Measurements from ENCODE around the gene UQCRQ.

The UQCRQ gene

DNA sequence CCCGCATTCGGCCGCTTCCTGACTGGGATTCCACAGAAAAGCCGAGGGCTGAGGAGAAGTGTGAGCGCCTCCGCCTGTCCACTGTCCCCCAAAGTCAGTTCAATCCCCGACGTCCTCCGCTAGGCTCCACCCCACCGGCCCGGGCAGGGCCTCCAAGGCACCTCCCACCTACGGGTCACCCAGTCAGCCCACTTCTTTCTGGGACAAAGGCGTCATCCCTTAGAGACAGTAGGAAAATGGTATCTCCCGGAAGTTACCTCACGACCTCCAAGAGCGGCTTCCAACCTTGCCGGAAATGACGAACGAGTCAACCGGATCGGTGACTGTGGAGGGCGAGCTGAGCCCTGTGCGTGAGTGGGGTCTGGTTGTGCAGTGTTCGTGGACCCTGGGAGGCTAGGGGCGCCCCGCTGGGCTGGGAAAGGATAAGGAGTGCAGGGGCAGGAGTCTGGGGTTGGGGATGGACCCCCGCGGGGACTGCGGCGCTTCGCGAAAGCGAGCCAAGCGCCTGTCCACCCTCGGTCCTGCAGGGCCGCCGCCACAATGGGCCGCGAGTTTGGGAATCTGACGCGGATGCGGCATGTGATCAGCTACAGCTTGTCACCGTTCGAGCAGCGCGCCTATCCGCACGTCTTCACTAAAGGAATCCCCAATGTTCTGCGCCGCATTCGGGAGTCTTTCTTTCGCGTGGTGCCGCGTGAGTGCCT, at the start of gene UQCRQ, which contains the start of gene GDF9:
TSS of gene UQCRQ (plus strand) at position 301 of the 704 bp plus-strand sequence. CDS start at position 541, 240 bp downstream.
TSS of gene GDF9 (minus strand) at position 128 of the 704 bp plus-strand sequence. CDS start 1,936 bp downstream, outside the sequence.
- DNase-seq (ENCODE audit: low read depth in 2 of 2): peak; percentile 88

DNA sequence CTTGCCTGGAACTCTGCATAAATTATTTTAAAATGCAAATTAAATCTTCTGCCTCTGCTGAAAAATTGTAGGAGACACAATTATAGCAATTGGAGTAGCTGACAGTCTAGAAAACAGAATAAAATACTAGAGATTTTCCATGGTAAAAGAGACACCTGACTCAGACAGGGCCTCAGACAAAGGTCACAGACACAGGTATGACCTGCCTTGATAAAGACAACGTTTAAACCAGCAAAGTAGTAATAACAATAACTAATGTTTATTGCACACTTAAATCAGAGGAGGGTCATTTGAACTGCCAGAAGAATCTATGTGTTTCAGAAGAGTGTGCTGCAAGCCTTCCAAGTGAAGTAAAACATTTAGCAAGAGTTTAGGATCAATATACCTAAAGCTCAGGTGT, 49.4 kb upstream of the UQCRQ start:
- no peak for DNase-seq (ENCODE audit: low read depth in 2 of 2)

DNA sequence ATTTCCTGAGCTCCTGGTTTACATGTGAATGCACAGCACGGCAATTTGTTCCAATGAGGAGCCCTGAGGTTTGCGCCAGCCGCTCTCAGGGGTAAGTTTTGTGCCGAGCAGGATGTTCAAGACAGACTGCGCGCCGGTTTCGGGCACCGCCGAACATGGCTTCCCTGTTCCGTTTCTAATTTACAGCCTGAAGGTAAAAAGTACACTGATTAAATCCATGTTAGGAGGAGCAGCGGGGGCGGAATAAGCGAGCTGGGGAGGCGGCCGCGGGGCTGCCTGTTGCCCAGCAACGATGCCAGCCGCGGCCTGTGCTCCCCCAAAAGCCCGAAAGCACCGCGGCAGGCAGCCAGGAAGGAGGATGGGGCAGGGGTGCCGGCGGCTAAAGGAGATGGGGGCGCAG, 47.0 kb upstream of the UQCRQ start:
- DNase-seq (ENCODE audit: low read depth in 2 of 2): no peak

DNA sequence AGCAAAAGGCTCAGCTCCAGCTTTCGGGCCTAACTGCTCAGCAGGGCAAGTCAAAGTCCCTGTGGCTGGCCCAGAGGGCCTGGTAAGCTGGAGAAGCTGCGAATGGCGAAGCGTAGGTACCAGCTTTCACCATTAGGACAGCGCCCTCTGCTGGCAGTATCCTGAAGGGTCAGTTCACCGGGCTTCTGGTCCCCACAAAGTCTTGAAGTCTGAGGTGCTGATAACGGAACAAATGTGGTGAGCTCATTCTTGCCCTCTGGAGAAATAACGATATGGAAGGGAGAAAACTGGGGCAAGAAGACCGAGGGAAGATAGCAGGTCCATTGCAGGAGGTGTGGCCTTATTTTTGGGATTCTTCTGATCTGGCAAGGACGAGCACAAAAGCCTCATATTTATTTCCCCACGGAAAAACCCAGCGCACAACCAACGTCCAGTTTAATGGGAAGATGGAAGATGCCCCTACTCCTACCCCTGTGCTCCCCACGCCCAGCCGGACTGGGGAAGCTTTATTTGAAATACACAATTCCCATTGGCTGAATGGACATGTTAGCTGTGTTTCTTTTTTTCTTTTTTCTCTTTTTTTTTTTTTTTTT, 46.2 kb upstream of the UQCRQ start:
- peak; percentile 86 to 87 for DNase-seq (ENCODE audit: low read depth in 2 of 2)

DNA sequence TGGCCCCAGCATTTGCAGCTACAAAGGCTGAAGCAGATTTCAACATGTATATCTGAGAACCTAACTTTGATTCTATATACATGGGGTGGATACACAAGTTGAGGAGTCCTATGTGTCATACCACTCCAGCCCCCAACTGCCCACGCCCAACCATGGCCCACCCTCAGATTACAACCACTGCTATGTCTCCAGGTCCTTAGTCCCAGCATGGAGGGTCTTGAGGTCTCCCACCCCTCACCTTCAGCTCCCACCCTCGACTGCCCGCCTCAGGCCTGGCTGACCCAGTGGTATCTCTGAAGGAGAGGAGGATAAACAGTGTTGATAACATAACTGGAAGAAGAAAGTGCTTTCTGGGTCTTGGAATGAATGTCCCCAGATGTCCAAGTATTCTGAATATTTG, 45.1 kb upstream of the UQCRQ start:
- DNase-seq (ENCODE audit: low read depth in 2 of 2): no peak

DNA sequence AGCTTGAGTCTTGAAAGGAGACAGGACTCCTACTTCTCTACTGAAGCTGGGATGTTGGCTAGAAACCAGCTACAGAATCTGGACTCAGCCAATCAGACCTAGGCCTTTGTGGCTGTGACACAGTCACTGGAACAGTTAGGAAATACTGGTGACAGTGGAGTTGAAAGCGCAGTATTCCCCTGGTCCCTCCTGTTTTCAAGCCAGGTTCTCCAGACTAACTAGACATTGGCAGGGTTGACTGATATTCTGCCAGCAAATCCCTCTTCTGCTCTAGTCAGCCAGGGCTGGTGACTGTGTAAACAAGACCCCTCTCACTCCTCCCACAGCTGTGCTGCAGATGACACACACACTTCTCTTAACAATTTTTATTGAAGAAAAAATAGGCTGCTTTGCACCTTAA, 44.7 kb upstream of the UQCRQ start:
- DNase-seq (ENCODE audit: low read depth in 2 of 2): no peak

DNA sequence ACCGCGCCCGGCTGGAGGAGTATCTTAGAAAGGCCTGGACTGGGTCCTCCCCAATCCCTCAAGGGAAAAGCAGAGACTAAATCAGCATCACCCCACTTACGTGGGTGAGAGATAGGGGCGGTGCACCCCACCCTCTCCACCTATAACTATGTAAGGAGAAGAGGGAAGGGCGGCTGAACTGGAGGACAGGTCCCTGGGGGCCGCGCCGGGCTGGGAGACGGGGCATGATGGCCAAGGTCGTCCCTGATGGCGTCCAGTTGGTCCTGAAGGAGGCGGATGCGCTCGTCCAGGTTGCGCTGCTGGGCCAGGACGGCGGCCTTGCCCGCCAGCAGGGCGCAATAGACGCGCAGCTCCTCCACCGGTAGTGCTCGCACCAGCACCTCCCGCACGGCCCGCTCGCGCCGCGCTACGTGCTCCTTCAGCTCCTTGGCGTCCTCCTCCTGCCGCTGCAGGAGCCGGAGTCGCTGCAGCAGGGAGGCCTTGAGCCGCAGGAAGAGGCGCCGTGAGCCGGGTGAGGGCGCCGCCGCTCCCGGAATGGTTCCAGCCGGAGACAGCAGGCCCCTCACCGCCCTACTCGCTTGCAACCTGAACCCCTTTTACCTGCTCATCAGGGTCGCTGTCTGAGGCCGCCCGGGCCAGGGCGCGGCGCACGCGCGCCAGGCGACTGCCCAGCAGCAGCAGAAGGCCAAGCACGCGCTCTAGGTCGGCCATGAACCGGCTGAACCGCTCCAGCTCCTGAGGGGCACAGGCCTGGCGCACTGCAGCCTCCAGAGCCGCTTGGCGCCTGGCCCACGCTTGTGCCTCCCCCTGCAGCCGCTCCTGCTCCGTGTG, 43.6 kb upstream of the UQCRQ start:
- DNase-seq (ENCODE audit: low read depth in 2 of 2): no peak

DNA sequence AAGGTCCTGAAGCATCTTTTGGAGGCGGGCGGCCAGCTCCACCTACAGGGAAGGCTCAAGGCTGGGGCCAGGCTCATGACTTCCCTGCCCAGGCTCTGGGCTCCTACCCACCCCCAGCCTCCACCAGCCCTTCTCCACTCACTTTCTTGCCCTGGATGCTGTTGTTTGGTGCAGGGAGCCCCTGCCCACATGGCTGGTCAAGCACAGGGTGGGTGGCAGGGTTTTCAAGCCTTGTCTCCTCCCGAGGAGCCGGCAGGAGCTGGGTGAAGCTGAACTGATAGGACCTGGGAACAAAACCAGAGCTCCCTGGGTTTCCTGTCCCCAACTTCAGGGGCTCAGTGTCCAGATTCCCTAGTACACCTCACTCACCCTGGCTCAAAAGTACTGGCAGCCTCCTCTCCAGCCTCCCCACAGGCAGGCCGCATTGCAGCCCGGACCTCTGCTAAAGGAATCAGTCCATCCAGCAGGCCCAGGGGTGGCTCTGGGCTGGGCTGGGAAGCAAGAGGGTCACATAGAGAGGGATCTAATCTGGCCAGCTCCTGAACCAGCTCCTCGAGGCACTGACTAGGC, 42.9 kb upstream of the UQCRQ start:
- DNase-seq (ENCODE audit: low read depth in 2 of 2): no peak

DNA sequence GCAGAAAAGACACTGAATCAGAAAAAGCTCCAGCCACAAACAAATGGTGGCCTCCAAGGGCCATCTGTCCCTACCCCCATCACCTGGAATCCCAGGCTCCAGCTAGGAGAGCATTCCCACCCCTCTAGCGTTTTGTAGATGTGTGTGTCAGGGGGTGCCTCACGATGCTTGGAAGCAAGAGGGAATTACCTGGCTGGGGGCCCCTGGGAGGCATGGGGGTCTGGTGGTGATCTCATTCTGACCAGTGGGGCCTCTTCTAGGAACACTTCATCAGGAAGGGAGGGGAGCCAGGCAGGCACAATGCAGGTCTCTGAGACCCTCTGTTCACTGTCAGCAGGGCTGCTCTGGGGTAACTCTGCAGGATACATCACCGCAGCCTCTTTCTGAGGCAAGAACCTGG, 42.0 kb upstream of the UQCRQ start:
- DNase-seq (ENCODE audit: low read depth in 2 of 2): no peak

DNA sequence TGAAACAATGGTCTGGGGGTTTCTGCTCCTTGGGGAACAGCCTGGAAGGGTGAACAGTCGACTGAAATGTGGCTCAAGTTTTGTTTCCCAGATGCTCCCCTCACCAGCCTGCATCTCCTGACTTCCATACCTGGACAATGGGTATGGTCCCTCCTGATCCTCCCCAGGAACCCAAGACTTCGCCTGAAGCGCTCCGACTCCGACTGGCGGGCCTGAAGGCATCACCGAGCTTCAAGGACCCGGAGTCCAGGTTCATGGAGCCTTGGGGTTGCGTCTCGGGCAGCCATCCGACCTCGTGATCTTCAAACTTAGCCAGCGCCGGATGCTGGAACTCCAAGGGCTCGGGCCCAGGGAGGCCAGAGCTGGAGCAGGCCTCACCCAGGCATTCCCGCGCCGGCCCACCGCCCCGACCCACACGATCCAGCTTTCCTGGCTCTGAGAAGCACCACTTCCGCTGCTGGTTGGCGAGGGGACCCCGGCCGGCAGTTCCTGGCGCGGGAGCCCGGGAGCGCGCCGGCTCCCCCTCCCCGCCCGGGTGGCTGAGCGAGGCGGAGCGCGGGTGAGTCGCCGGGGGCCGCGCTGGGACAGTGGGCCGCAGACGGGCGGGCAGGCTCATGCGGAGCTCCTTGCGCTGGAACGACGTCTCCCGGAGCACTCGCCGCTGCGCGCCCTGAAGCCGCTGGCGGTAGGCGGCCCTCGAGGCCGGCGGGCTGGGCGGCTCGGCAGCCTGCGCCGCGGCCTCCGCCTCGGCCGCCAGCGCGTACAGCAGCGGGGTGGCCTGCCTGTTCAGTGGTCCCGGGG, 41.2 kb upstream of the UQCRQ start:
- no peak for DNase-seq (ENCODE audit: low read depth in 2 of 2)

DNA sequence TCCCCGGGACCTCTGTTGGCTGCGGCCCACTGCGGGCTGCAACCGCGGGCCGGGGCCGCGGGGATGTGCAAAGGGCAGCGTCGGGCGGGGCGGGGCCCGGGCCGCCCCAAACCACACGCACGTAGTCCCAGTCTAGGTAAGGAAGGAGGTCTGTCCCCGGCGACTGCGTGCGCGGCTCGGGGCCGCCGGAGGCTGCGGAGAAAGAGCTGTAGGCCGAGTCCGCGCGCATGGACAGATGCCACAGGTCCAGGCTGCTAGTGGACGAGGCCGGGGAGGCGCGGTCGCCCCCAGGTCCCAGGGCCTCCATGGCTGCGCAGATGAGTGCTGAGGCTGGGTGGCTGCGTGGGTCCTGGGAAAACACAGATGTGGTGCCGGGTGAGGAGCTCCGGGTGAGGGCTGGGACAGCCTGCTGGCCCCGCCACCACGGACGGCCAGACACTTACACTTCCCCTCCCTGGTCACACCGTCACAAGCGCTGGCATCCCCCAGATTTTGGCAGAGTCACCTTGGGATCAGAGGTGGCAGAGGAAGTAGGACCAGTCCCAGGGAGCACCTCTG, 40.5 kb upstream of the UQCRQ start:
- DNase-seq (ENCODE audit: low read depth in 2 of 2): no peak

DNA sequence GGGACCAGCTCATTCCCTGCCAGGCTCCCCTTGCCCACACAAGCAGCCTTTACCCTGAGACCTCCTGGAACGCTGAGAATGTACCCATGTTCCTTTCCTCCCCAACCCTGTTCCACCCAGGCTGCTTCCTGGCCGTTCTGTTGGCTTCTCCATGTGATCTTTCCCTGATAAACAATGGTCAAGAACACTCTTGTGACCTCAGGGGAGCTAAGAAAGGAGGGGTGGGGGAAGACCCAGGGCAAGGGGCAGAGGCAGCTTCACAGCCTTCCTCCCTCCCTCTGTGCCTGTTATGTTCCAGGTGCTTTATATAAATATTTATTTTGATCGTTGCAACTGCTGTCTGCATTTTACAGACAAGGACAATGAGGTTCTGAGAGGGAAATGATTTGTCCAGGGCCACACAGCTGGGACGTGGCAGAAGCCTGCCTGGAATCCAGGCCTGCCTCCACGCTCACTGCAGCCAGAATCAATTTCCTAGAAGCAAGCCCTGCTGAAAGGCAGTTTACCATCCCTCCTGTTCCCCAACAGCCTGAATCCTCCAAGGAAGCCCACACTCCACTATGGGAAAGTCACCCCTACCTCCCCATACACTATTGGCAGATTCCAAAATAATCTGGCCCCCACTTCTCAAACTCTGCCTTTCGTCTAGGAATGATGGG, 39.9 kb upstream of the UQCRQ start:
- no peak for DNase-seq (ENCODE audit: low read depth in 2 of 2)

DNA sequence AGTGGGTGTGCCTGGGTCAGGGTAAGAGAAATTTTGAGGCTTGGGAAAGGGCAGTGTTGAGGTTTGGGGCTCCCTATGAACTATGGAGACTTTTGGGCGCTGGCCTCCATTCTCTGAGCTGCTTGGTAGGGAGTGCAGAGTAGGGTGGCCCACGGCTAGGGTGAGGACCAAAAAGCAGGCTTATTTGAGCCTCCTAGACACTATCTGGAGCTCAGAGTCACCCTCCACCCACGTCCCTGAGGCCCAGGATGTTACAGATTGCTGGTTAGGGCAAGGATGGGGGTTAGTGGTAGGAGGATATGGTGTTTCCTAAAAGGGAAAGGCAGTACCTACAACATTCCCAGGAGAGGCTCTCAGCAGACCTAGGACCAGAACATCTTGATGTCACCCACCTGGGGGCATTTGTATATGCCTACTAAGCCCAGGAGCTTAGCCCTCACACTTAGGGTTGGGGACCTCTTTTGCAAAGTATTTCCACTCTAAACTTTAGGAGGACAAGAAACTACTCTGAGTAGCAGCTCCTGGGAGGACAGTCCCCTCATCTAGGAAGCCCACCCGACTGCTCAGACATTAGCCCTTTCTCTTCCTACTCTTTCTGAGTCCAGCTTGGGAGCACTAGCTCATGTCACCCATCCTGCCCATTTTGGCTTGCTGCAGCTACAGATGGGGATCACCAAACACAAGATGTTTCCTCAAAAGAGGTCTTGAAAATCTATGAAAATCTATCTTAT, 38.3 kb upstream of the UQCRQ start:
- no peak for DNase-seq (ENCODE audit: low read depth in 2 of 2)

DNA sequence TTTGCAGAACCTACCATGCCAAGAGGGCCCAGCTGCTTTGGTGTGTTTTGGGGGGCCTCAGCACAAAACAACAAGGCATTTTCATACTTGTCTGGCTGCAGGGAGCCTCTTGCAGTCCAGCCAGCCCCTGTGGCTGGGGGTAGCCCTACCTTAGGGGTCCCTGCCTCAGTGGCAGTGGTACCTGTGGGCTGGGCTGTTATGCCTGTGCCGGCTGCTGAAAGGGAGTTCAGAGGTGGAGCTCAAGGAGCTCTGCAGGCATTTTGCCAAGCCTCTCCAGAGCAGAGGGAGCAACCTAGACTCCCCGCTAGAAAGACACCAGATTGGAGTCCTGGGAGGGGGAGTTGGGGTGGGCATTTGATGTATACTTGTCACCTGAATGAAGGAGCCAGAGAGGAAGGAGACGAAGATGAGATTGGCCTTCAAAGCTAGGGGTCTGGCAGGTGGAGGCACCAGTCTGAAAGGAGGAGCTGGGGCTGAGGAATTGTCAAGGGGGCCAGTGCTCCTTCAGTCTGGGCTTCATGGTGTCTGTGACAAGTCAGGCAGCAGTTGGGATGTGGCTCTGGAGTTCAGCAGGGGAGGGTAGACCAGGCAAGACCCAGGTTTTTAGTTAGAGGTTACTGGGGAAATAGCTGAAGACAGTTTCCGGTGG, 37.5 kb upstream of the UQCRQ start:
- no peak for DNase-seq (ENCODE audit: low read depth in 2 of 2)

DNA sequence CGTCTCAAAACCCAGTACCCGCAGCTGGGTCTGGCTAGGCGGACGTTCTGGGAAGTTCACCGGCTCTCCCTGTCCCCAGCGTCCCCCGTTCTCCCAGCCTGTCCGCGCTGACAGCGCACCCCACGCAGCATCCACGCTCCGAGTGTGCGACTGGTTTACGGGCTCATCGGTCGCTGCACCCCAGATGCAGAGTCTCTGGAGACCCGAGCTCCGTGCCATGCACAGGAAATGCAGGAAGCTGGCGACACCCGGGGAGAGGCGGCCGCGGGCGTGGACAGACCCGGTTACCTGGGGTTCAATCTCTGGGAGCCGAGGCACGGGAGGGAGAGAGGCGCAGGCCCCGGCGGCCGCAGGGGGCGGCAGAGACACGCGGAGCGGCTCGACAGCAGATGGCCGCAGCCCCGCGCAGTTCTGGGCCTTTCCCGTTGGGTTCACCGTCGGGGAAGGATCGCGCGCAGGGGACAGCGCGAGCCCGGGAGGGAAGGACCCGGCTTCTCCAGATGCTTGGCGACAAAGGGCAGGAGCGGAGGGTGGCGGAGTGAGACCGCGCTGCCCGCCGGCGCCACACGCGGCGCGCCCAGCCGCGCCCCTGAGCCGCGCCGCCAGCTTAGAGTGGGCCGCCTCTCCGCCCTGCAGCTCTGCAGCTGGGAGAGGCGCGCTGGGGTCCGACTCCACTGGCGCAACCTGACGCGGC, 36.6 kb upstream of the UQCRQ start:
- peak; percentile 52 to 66 for DNase-seq (ENCODE audit: low read depth in 2 of 2)

DNA sequence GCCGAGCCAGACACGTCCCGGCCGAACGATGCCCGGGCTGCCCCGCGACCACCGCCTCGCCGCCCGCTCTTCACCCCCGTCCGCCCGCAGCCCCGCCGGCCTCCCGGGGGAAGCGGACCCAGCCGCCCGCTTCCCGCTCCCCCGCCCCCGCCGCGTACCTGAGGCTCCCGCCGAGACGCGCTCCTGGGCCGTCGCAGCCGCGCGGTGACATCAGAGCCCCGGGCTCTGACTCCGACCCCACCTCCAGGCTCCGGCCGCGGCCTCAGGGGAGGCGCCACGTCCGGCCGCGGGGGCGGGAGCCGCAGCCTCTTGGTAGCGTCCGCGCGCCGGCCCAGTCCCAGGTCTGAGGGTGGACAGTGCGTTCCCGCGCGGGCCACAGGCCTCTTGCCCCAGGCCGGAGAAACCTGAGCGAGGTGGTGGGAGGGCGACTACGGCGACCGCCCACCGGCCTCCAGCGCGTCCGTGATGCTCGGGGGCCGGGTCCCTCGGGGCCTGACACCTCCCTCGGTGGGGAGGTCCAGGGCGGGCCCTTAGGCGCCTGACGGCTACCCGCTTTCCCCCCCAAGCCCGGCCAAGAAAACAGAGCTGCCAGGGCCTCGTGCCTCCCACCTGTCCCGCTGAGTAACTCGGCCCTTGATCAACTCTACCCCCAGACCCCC, 35.9 kb upstream of the UQCRQ start, which contains the start of gene SHROOM1:
TSS of gene SHROOM1 (minus strand) at position 212 of the 659 bp plus-strand sequence. CDS start 4,507 bp downstream, outside the sequence.
- DNase-seq (ENCODE audit: low read depth in 2 of 2): no peak

DNA sequence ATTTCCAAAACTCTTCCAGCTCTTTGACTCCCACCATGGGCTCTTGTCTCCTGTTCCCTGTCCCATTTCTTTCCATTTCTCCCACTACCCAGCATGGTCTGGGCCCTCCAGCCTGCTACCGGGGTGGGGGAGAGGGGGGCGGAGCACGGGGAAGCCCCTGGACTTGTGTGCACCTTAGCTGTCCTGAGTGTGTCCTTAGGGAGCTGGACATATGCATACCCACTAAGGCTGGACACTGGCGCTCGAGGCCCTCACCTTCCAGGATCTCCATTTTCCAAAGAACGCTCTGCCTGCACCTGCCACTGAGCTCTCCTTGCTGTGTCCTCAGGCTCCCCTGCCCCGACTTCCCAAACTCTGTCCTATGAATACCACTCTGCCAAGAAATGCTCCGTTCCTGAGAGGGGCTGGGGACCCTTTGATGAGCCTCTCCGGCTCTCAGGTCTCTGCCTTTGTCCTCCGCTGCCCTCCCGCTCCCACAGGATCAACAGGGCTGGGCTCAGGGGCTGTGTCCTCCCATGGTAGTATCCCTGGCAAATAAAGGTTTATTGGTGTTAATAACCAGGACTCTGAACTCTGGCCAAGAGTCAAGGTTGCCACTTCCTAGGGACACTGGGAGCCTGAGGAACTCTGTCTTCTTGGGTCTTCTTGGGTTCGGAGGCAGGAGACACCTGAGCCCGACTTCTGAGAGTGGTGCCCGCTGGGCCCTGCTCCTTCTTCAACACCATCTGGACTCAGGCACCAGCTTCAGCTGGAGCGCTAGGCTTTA, 35.2 kb upstream of the UQCRQ start:
- no peak for DNase-seq (ENCODE audit: low read depth in 2 of 2)

Data from stimulated activated CD4-positive, alpha-beta T cell treated with anti-CD3 and anti-CD28 coated beads, Interleukin-15, amount 100 ng/mL, for 48 hours (primary cell).